GM12878 (cell line): ENCODE results near the gene ADRA2B. TPM values are rescaled to one million over a fixed set of nuclear protein-coding genes. Genes with fewer than 3 reads are reported as not detected.
A peak's percentile ranks its signal among the peaks of the same experiment; 100 is the strongest.

Experiments used
- ATAC-seq: fragments of 200-7000 bp; cut with Tn5 transposase; 3 replicates; pipeline ENCODE4 v1.9.1; 2020; ENCODE audit warnings: mild to moderate bottlenecking, moderate library complexity
- BruUV-seq: library from RNA; stranded (reverse); fragments of 400-500 nt; replicated peaks from 2 replicates; lab custom pipeline; 2021; lab: Mats Ljungman, UMichigan
- CTCF ChIA-PET: fragments of 300-600 bp; sonication (Branson Sonifier 250); formaldehyde crosslinking; extraction: SDS; loops from one replicate; lab custom pipeline; 2021; ENCODE audit warnings: inconsistent platforms; lab: Yijun Ruan, JAX
- POLR2A ChIA-PET: fragments of 350-600 bp; formaldehyde crosslinking; extraction: SDS; loops from one replicate; lab custom pipeline; 2021; ENCODE audit warnings: inconsistent platforms; lab: Charles Lee
- RAD21 ChIA-PET: fragments of 300-600 bp; sonication (Branson Sonifier 250); formaldehyde crosslinking; loops from one replicate; lab custom pipeline; 2023; ENCODE audit warnings: antibody characterized with exemption; ENCODE audit not compliant: unreplicated experiment; lab: Charles Lee
- SMC1A ChIA-PET: fragments of 300-600 bp; sonication (Branson Sonifier 250); formaldehyde crosslinking; loops from one replicate; lab custom pipeline; 2023; ENCODE audit not compliant: unreplicated experiment, uncharacterized antibody; lab: Charles Lee
- DNase-seq: peaks from one replicate; pipeline ENCODE4 v3.0.0-alpha.2; 2011; ENCODE audit warnings: low read depth, low spot score
- FAIRE-seq: peaks from 3 replicates; lab custom pipeline; 2011; peaks lifted over from hg19 to GRCh38; lab: Jason Lieb, UNC
- H2AFZ ChIP-seq: 2 replicates; pipeline ENCODE4 v1.6.0; 2011; ENCODE audit warnings: low read depth, low read length, control low read depth; ENCODE audit not compliant: control insufficient read depth
- H3K27ac ChIP-seq: 2 replicates; pipeline ENCODE4 v1.5.1; 2011; ENCODE audit warnings: control low read depth; ENCODE audit not compliant: control insufficient read depth, insufficient read depth
- H3K27me3 ChIP-seq, 2 experiments: replicated peaks in 1 of 2; 2 replicates each; pipeline versions ENCODE4 v1.6.0 to v1.6.1; 2011; ENCODE audit warnings: low read length in 1 of 2; ENCODE audit not compliant: control insufficient read depth in 2 of 2, insufficient read depth in 2 of 2
- H3K36me3 ChIP-seq, 2 experiments: 2 replicates each; pipeline ENCODE4 v1.5.1; 2011; ENCODE audit warnings: low read length in 1 of 2; ENCODE audit not compliant: control insufficient read depth in 2 of 2, insufficient read depth in 2 of 2
- H3K4me1 ChIP-seq: 2 replicates; pipeline ENCODE4 v1.6.1; 2011; ENCODE audit warnings: mild to moderate bottlenecking, low read length, moderate library complexity, mixed read lengths; ENCODE audit not compliant: control insufficient read depth, insufficient read depth
- H3K4me2 ChIP-seq: 2 replicates; pipeline ENCODE4 v1.6.0; 2011; ENCODE audit warnings: control low read depth; ENCODE audit not compliant: control insufficient read depth, insufficient read depth
- H3K4me3 ChIP-seq: fragments of 200-600 bp; sonication (generic); 2 replicates; pipeline ENCODE4 v1.5.1; 2016
- H3K79me2 ChIP-seq: 2 replicates; pipeline ENCODE4 v1.6.0; 2011; ENCODE audit warnings: low read length; ENCODE audit not compliant: control insufficient read depth, insufficient read depth
- H3K9ac ChIP-seq: 2 replicates; pipeline ENCODE4 v1.8.0; 2011; ENCODE audit warnings: low read length, control low read depth, mixed read lengths; ENCODE audit not compliant: control insufficient read depth, insufficient read depth
- H3K9me3 ChIP-seq: replicated peaks from 3 replicates; pipeline ENCODE4 v1.5.1; 2011; ENCODE audit warnings: mild to moderate bottlenecking, low read length; ENCODE audit not compliant: control insufficient read depth, insufficient read depth
- H4K20me1 ChIP-seq: 2 replicates; pipeline ENCODE4 v1.6.0; 2011; ENCODE audit not compliant: control insufficient read depth, insufficient read depth
- BHLHE40 ChIP-seq, 2 experiments: fragments of 450-650 bp in 1 of 2; IDR thresholded peaks; 2 replicates each; pipeline ENCODE4 v1.6.1; 2011 to 2017; ENCODE audit warnings: low read depth in 2 of 2, borderline replicate concordance in 1 of 2, improper control_type of control experiment in 1 of 2, low read length in 1 of 2, mild to moderate bottlenecking in 1 of 2
- DPF2 ChIP-seq: fragments of 450-650 bp; IDR thresholded peaks from 2 replicates; pipeline ENCODE4 v1.6.1; 2017; ENCODE audit warnings: mild to moderate bottlenecking
- NRF1 ChIP-seq: conservative IDR thresholded peaks from 2 replicates; pipeline ENCODE4 v1.6.1; 2011; ENCODE audit warnings: mild to moderate bottlenecking, low read depth, low read length, improper control_type of control experiment
- POLR2A ChIP-seq: IDR thresholded peaks from 2 replicates; pipeline ENCODE4 v1.6.1; 2011; ENCODE audit warnings: low read depth, mild to moderate bottlenecking, low read length
- RAD51 ChIP-seq: fragments of 450-650 bp; IDR thresholded peaks from 2 replicates; pipeline ENCODE4 v1.6.1; 2016; ENCODE audit warnings: moderate library complexity, mild to moderate bottlenecking, inconsistent platforms
- RUNX3 ChIP-seq: IDR thresholded peaks from 2 replicates; pipeline ENCODE4 v1.6.1; 2012; ENCODE audit warnings: low read length, inconsistent platforms
- SMARCA5 ChIP-seq: fragments of 450-650 bp; IDR thresholded peaks from 2 replicates; pipeline ENCODE4 v1.6.1; 2017; ENCODE audit warnings: mild to moderate bottlenecking
- SPI1 ChIP-seq: IDR thresholded peaks from 2 replicates; pipeline ENCODE4 v1.6.1; 2011; ENCODE audit warnings: low read depth, mild to moderate bottlenecking, low read length, moderate library complexity, borderline replicate concordance; ENCODE audit not compliant: insufficient read depth
- SUPT20H ChIP-seq: IDR thresholded peaks from 2 replicates; pipeline ENCODE4 v1.6.1; 2011; ENCODE audit warnings: low read depth, mild to moderate bottlenecking, low read length, moderate library complexity, borderline replicate concordance; ENCODE audit not compliant: control insufficient read depth
- WGBS: methylation state at CpG from one replicate; pipeline ENCODE4 v1.1.6; 2016; ENCODE audit warnings: low lambda C conversion rate; ENCODE audit not compliant: insufficient replicate concordance, insufficient coverage; ENCODE audit errors: missing lambda C conversion rate; 5-methylcytosine and 5-hydroxymethylcytosine counted together
- in situ Hi-C: fragments of 300-500 bp; cut with MboI; formaldehyde crosslinking; loops from 9 replicates; pipeline ENCODE4 v1.14.3; 2018; ENCODE audit warnings: mixed read lengths
- intact Hi-C: fragments of 100-400 bp; cut with micrococcal nuclease; formaldehyde crosslinking; loops from one replicate; pipeline ENCODE4 v1.14.2; 2022; ENCODE audit not compliant: unreplicated experiment
- polyA plus RNA-seq, 11 experiments: library from polyadenylated mRNA; depleted of rRNA in 4 of 11; unstranded in 6 of 11; stranded (reverse) in 5 of 11; fragments of >200 nt; fragmentation: Nextera tagmentation in 4 of 11; fragmentation: Illumina TruSeq in 1 of 11; extraction: Ambion mirVana in 4 of 11; extraction: Trizol in 1 of 11; gene quantifications; 1 replicate in 1 of 11; 2 replicates in 10 of 11; pipeline versions ENCODE4 v1.2.1 to v1.2.3, GENCODE V29; 2011 to 2016; ENCODE audit warnings: inconsistent platforms in 2 of 11, missing spikeins in 2 of 11, low read depth in 1 of 11
- total RNA-seq, 4 experiments: library from RNA; depleted of rRNA in 3 of 4; stranded (reverse); fragments of >200 nt in 3 of 4; fragmentation: Illumina TruSeq in 1 of 4; extraction: Trizol in 1 of 4; gene quantifications; 2 replicates each; pipeline versions ENCODE4 v1.2.1 to v1.2.3, GENCODE V29; 2013 to 2021
- TF ChIP-seq, protein P1 (sequence below), 3 experiments: IDR thresholded peaks in 2 of 3; conservative IDR thresholded peaks in 1 of 3; 2 replicates each; pipeline ENCODE4 v1.5.1; 2011; ENCODE audit warnings: low read depth in 3 of 3, low read length in 3 of 3, mild to moderate bottlenecking in 3 of 3, control low read depth in 2 of 3, moderate library complexity in 2 of 3, inconsistent platforms in 1 of 3, mixed read lengths in 1 of 3; ENCODE audit not compliant: control insufficient read depth in 2 of 3, insufficient read depth in 1 of 3; ENCODE audit errors: extremely low read depth in 1 of 3
- TF ChIP-seq, protein P2 (sequence below): fragments of 450-650 bp; IDR thresholded peaks from 2 replicates; pipeline ENCODE4 v1.6.1; 2017; ENCODE audit warnings: borderline replicate concordance

Gene ADRA2B
- total and polyA plus RNA-seq, 10 of the 15 experiments (the other 5 are each of a cell fraction or from before 2014, with no cell fraction given), result 0.01 to 0.10 (median 0.04) TPM; not detected in 6

- DNase-seq (no peak), FAIRE-seq (no peak)
- SMC1A ChIA-PET, result interaction anchor here (0.6 to 2.1 kb wide), 3 partner anchors 9 to 379 kb away, joined by 3 to 15 read pairs (median 3); partner anchors contain the start of gene ASTL
- CTCF ChIA-PET, result interaction anchor here (1.1 to 2.6 kb wide), 5 partner anchors 9 to 51 kb away, joined by 4 to 22 read pairs (median 9); partner anchors contain the start of gene ASTL
- Histone ChIP-seq H3K27ac (no peak overlapping the region), H3K79me2 (no peaks in the 10 kb centered on the region), H2AFZ (no peak overlapping the region), H3K9me3 (no peaks in the 10 kb centered on the region), H3K4me3 (no peak overlapping the region), H3K36me3 (no peaks in the 10 kb centered on the region), H3K27me3 (no peaks in the 10 kb centered on the region), H3K4me1 (peaks cover 10% of the 10 kb centered on the region), H4K20me1 (no peaks in the 10 kb centered on the region), H3K4me2 (no peak overlapping the region)
- WGBS, result 55% methylated on average over 16 of the region's 16 CpGs
- intact Hi-C loops, result no loop called here
- RAD21 ChIA-PET, result interaction anchor here (0.6 to 2.3 kb wide), 3 partner anchors 9 to 45 kb away, joined by 3 to 17 read pairs (median 3); partner anchors contain the start of gene ASTL
- POLR2A ChIA-PET, result no interaction called here
- in situ Hi-C loops, result no loop called here
- no TSS peak for BruUV-seq
- TF ChIP-seq POLR2A, result 0 out of 2 replicates have a peak, but pooled peaks have one; percentile 5
- TF ChIP-seq SPI1, result no peak
- TF ChIP-seq, all 136 proteins: peak for 1
- H3K9ac ChIP-seq, result no peak overlapping the region
- no peak for ATAC-seq
These were observed 13.3 kb upstream of the ADRA2B start for GRCh38 chr2:96129528-96130120.

DNA sequence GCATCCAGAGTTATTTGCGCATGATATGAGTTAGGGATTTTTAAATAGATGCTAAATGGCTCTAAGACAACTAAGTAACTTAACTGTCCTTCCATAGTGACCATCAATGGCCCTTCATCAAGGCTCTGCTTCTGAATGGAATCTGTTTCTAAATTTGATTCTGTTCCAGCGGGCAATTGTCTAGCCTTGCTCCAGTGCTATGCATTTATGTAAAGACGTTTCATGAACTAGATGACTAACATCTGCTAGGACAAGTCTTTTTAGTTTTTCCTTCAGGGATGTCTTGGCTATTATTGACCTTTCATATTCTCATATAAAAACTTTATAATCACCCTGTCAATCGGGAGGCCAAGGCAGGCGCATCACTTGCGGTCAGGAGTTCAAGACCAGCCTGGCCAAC is 12.1 kb upstream of the ADRA2B start:
- ChIA-PET RAD21 (no interaction called here), POLR2A (no interaction called here), CTCF (interaction anchor here (0.9 kb wide), 1 partner anchor 136 kb away, joined by 6 read pairs; no protein-coding TSS in a partner anchor), SMC1A (interaction anchor here (1.1 kb wide), 1 partner anchor 10 kb away, joined by 3 read pairs; the partner anchor contains the start of gene ASTL)
- no peak overlapping the region for H3K9ac ChIP-seq
- intact Hi-C loops, result no loop called here
- no peak for ATAC-seq
- H3K4me1 ChIP-seq, result peaks cover 10% of the 10 kb centered on the region
- no peaks in the 10 kb centered on the region for H3K27me3 ChIP-seq
- in situ Hi-C loops, result no loop called here
- H2AFZ ChIP-seq, result no peak overlapping the region
- no peak overlapping the region for H3K27ac ChIP-seq
- no peaks in the 10 kb centered on the region for H3K79me2 ChIP-seq
- H3K9me3 ChIP-seq, result no peaks in the 10 kb centered on the region
- H3K4me3 ChIP-seq, result no peak overlapping the region
- H3K4me2 ChIP-seq, result no peak overlapping the region
- no peak for FAIRE-seq
- 89% methylated on average over 6 of the region's 6 CpGs for WGBS
- DNase-seq, result no peak
- no TSS peak for BruUV-seq
- no peaks in the 10 kb centered on the region for H3K36me3 ChIP-seq
- no peaks in the 10 kb centered on the region for H4K20me1 ChIP-seq
- TF ChIP-seq NRF1 (no peak), SMARCA5 (no peak), BHLHE40 (IDR thresholded peaks at IDR 0.05; ENCODE audit: borderline replicate concordance in 1 of 2, low read depth in 2 of 2, low read length in 1 of 2) (no peak), RAD51 (no peak), SUPT20H (no peak), RUNX3 (no peak), DPF2 (no peak)
- TF ChIP-seq, protein P1, sequence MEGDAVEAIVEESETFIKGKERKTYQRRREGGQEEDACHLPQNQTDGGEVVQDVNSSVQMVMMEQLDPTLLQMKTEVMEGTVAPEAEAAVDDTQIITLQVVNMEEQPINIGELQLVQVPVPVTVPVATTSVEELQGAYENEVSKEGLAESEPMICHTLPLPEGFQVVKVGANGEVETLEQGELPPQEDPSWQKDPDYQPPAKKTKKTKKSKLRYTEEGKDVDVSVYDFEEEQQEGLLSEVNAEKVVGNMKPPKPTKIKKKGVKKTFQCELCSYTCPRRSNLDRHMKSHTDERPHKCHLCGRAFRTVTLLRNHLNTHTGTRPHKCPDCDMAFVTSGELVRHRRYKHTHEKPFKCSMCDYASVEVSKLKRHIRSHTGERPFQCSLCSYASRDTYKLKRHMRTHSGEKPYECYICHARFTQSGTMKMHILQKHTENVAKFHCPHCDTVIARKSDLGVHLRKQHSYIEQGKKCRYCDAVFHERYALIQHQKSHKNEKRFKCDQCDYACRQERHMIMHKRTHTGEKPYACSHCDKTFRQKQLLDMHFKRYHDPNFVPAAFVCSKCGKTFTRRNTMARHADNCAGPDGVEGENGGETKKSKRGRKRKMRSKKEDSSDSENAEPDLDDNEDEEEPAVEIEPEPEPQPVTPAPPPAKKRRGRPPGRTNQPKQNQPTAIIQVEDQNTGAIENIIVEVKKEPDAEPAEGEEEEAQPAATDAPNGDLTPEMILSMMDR (IDR thresholded peaks at IDR 0.05 in 2 of 3, conservative IDR thresholded peaks at IDR 0.05 in 1 of 3; ENCODE audit: control insufficient read depth in 2 of 3, extremely low read depth in 1 of 3, insufficient read depth in 1 of 3, low read depth in 3 of 3, low read length in 3 of 3), result no peak
- TF ChIP-seq, protein P2, sequence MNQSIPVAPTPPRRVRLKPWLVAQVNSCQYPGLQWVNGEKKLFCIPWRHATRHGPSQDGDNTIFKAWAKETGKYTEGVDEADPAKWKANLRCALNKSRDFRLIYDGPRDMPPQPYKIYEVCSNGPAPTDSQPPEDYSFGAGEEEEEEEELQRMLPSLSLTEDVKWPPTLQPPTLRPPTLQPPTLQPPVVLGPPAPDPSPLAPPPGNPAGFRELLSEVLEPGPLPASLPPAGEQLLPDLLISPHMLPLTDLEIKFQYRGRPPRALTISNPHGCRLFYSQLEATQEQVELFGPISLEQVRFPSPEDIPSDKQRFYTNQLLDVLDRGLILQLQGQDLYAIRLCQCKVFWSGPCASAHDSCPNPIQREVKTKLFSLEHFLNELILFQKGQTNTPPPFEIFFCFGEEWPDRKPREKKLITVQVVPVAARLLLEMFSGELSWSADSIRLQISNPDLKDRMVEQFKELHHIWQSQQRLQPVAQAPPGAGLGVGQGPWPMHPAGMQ, result no peak
